GM21619 (cell line): ENCODE results near the gene SNX32.
A peak's percentile ranks its signal among the peaks of the same experiment; 100 is the strongest.

ENCODE experiments used
- ATAC-seq: cut with Tn5 transposase; IDR thresholded peaks from one replicate; pipeline ENCODE4 v1.9.1; 2021; ENCODE audit not compliant: unreplicated experiment

SNX32 gene

GRCh38 chr11:65854852-65855837 is 21.4 kb downstream of the SNX32 start:
- no peak for ATAC-seq

- no peak for ATAC-seq
These were observed 22.2 kb downstream of the SNX32 start for GRCh38 chr11:65855927-65856363.

GRCh38 chr11:65856689-65857499 is 23.1 kb downstream of the SNX32 start:
- ATAC-seq = peak; percentile 27

- no peak for ATAC-seq
These were observed 23.7 kb downstream of the SNX32 start for GRCh38 chr11:65857500-65857852.

GRCh38 chr11:65857853-65858680 is 24.3 kb downstream of the SNX32 start, which contains the start of gene CFL1:
CFL1 (minus strand) TSS chr11:65858180; CDS start chr11:65858099, 81 bp downstream.
- ATAC-seq = peak; percentile 39

- no peak for ATAC-seq
These were observed 24.9 kb downstream of the SNX32 start for GRCh38 chr11:65858681-65859087.

- peak; percentile 49 for ATAC-seq
These were observed 25.5 kb downstream of the SNX32 start for GRCh38 chr11:65859095-65859811.

- no peak for ATAC-seq
These were observed 26.1 kb downstream of the SNX32 start for GRCh38 chr11:65859812-65860277.

- no peak for ATAC-seq
These were observed 26.8 kb downstream of the SNX32 start, which contains the start of gene MUS81 for GRCh38 chr11:65860278-65861164. MUS81 (plus strand) TSS chr11:65860433; CDS start chr11:65860754, 321 bp downstream.

- ATAC-seq = no peak
These were observed 27.4 kb downstream of the SNX32 start for GRCh38 chr11:65861165-65861505.

GRCh38 chr11:65861533-65862183 is 27.9 kb downstream of the SNX32 start:
- ATAC-seq = no peak

- no peak for ATAC-seq
These were observed 28.5 kb downstream of the SNX32 start for GRCh38 chr11:65862191-65862735.

GRCh38 chr11:65862941-65863888 is 29.5 kb downstream of the SNX32 start:
- no peak for ATAC-seq

- ATAC-seq = no peak
These were observed 30.3 kb downstream of the SNX32 start for GRCh38 chr11:65863889-65864705.

GRCh38 chr11:65864706-65865471 is 31.1 kb downstream of the SNX32 start:
- no peak for ATAC-seq
